NCI-H345 treated with DMSO at 0.1 percent for 48 hours (cell line): ENCODE measurements around the gene RPTOR.

Experiments used
- DNase-seq: peaks from one replicate; lab custom pipeline; 2025; ENCODE audit not compliant: unreplicated experiment; lab: John Stamatoyannopoulos, UW

Gene RPTOR

DNA sequence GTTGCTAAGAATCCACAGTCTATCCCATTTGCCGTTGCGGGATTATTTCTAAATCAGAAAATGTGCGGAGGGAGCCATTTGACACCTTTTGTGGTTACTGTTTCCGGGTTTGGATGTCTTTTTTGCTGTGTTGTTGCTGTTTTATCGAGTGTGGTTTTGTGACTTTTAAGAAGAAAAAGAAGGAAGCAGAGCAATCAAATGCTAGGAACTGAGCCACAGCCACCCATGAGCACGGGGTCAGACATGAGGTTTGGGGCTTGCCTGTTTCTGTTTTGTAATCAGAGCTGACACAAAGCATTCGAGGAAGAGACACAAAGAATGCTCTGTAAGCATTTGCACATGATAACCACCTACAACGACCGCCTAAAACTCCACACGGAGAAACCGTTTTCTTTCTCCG is 393.9 kb downstream of the RPTOR start:
- DNase-seq, result no peak

DNA sequence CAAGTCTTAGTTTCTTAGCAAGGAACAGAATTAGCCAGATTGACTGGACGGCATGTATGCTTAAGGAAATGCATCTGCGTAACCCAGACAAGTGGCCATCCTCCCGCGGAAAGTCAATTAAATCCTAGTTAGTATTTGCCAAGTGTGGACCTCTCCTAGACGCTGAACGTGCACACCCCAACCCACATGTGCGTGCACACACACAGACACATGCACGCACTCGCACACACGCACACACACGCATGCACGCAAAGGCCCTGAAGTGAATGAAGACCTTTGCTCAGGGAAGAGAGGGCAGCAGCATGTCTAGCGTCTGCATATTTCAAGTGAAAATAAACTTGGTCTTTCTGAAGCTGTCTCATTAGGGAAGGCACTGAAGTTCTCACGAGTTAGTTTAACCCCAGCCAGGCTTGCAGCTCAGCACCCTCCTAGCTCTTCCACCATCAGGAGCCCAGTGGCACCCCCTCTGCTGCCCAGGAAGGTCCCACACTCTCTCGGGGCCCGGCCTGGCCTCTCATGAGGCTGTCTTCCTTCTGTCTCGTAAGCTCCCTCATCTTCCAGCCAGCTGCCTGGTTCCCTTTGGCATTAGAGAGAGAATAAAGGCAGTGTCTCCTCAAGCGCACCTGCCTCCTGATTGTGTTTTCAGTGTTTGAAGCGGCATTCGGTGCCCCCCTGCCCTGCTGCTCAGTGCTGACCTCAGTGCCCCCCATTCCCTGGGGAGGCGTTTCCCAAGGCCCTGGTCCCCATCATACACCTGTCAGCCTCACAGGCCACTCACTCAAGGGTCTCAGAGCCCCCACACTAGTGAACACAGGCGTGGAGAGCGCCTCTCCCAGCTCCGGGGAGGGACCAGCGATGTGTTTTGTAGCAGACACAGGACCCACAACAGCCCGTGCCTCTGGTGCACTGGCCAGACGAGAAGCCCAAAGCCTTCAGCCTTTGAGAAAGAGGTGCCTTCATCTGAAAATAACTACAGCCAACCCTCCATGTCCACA is 394.8 kb downstream of the RPTOR start:
- no peak for DNase-seq

DNA sequence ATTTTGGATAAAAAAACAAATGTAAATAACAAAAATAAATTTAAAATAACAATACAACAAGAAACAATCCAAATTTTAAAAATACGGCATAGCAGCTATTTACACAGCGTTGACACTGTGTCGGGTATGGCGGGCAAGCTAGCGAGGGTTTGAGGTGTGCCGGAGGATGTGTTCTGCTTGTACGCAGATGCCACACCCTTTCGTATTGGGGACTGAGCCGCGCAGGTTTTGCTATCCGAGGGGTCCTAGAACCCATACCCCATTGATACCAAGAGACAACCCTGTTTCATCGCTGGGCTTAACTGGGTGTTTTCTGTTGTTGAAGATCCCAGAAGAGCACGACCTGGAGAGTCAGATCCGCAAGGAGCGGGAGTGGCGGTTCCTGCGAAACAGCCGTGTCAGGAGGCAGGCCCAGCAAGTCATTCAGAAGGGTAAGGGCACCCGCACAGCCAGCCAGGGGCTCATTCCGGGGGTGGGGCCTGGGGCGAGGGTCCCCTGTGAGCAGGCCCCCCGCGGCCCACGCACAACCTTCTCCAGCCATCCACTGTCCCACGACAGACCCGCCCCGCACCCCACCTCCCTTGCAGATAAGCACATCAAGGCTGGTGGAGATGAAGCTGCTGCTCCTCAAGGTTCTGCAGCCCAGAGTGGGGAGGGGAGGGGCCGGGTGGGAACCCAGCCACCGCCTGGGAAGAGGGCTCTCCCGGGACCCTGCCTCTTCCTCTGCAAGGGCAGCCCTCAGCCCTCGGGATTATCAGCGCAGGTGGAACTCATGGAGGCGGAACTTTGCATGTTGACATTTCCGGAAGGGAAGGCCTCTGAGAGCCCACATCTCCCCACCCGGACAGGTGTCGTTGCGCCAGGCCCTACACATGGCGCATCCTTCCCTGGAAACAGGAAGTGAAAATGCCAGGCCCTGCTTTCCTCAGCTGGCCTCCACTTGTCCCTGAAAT is 395.8 kb downstream of the RPTOR start:
- DNase-seq, result no peak

DNA sequence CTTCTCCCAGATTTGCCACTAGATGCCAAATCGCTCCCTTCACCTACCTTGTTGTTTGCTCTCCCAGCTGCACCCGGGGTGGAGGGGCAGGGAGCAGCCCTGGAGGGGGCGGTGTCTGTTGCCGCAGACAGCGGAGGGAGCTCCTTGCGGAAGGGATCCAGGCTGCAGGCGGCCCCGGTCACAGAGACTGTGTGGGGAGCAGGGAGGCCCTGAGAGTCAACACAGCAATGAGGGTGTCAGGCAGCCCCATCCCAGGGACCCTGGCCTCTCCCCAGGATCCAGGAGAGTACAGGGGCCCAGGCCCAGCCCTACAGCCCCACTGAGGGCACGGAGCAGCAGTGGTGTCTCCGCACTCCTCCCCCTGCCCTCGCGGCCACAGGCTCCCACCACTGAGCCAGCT is 396.5 kb downstream of the RPTOR start:
- DNase-seq, result no peak

DNA sequence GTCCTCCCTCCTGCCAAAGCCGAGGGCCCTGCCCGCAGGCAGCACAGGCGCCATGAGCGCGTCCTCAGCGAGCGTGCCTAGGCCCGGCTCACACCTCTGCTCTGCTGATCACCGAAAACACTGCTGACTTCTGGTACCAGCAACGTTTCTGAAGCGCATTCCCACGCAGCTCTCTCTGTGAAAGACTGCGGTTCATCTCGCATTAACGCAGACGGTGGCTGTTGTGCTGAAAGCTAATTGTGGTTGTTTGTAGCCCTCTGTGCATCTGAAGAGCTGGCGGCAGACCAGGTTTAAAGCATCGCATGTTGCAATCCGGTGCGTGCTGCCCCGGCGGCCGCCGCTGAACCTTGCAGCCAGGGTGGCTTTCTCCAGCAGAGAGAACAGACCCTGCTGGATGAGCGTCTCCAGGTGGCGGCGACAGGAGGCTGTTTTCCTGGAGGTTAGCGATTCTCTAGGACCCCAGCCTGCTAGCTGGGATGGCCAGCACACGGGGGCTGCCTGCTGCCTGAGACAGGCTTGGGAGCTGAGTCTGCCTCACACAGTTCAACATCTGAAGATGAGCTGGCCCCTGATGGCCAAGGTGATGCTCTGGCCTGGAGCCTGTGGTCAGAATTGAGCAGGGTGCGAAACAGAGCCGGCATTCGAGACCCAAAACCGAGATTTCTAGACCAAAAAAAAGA is 397.2 kb downstream of the RPTOR start:
- DNase-seq, result no peak

DNA sequence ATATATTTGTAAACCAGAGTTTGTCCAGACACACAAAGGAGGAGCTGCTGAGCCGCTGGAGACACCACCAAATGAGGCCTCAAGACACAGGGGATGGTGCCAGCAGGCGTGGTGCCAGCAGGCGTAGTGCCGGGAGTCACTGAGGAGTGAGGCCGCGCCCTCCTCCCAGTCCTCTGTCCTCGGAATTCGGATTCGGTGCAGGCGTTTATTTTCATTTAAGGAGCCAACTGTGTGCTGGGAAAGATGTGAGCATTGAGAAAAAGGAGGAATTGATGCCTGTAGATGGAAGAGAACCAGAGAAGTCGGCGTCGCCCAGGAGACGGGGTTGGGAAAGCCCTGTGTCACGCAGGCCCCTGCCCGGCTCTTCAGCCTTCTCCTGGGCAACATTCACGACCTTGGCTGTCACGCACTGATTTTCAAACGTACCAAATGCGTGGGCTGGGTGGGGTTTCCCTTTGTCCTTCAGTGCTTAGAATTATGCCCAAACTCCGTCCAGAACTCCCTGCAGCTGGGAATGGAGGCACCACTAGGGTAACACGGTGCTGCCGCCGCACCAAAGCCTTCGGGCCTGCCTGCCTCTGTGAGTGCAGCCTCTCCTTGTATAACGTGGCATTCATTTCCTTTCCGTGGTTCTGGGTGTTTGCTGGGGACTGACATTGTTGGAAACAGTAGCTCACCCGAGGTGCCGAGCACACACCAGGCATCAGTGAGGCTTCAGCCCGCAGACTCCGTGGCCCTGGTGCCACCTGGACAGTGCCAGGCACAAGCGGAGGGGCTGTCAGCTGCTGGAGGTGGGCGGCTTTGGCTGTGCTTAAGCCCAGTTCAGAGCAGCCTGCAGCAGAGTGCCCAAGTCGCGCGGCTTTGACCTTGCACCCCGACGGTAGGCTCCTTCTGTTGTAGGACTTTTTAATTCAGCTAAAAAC is 398.0 kb downstream of the RPTOR start:
- DNase-seq, result no peak

DNA sequence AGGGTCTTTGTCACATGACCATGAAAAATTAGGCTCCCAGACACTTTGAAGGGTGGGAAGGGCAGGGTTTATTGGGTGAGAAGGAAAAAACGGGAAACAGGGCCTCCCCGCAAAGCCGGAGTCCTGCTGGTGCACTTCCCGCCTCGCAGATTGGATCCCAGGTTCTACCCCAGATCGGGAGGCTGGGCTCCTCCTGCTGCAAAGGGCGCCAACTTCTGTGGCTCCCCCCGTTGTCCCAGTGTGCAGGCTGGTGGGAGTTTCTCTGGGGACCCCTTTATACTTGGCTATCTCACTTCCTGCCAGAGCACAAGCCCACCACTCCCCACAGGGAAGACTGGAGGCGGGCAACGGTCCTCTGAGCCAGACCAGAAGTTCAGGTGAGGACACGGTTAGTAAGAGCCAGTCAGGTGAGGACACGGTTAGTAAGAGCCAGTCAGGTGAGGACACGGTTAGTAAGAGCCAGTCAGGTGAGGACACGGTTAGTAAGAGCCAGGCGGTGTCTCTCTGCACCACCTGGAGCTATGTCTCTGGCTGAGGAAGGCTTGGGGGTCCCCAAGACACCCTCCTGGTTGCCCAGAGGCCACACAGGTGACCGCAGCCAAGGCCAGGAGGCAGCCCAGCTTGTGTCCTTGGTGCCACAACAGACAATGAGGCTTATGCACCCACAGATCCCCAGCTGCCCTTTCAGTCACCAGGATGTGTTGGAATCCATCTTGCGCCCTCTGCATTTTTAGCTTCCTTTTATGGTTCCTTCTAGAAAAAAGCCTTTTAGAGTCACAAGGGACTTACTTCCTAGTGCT is 398.9 kb downstream of the RPTOR start:
- DNase-seq, result no peak

DNA sequence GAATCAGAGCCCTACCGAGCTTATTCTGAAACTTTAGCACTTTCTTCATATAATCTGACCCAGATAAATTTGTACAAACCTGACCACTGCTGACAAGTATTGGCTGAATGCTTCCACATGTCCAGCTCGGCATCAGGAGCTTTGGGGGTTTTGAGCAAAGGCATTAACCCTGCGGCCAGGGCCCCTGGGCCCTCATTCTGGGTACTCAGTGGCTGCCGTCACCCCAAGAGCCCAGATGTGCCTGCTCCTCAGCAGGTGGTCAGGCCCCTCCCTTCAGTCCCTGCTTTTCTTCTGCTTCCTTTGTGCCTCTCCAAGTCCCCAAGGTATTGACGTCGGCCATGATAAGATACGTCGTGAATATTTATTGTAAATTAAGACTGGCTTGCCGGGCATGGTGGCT is 399.7 kb downstream of the RPTOR start:
- DNase-seq, result no peak

DNA sequence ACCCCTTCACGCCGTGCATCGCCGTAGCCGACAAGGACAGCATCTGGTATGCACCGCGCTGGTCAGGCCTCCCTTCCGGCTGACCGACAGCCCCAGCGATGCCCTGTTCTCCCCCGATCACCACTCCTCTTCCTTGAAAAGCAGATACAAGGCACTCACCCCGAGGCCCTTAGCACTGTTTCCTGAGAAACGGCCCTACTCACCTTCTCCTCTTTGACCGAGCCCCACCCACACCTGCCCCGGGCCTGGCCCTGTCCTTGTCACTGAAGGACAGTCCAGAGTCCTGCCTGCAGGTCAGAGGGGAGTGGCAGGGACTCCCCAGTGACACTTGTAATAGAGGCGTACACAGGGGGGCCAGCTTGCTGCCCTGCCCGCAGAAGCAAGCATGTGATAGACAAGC is 401.1 kb downstream of the RPTOR start:
- DNase-seq, result no peak

DNA sequence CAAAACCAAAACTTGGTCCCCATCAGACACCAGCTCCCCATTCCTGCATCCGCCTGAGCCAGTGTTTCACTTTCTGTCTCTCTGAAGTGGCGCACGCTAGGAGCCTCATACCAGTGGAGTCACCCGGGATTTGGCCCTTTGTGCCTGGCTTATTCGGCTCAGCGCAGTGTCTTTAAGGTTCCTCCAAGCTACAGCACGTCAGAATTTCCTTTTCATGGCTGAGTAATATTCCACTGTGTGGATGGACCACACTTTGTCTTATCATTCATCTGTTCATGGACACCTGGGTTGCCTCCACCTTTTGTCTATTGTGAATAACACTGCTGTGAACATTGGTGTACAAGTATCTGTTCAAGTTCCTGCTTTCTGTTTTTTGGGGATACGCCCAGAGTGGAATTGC is 401.8 kb downstream of the RPTOR start:
- no peak for DNase-seq

DNA sequence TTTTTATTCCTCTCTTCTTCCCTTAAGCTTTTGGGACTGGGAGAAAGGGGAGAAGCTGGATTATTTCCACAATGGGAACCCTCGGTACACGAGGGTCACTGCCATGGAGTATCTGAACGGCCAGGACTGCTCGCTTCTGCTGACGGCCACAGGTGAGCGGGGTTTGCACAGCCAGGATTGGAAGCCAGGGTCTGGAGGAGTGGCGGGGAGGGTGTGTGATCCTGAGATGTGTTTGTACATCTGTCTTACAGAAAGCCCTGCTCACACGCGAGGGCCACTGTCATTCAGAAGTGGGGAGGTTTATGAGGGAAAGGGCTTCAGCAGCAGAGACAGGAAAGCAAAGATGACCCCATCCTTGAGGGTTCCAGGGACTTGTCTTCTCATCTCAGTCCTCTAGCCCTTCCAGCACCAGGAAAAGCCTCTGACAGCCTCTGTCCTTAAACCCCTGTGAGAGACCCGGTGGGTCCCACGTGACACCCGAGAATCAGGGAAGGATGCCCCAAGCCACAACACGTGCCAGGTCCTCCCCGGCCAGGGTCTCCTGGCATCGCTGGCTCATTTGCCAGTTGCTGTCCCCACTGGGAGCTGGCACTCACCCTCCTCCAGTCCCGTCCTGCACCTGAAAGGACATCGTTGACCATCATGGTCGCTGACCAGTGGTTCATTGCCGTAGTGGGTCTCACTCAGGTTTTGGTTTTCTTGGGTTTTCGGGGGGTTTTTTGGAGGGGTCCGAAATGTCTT is 402.7 kb downstream of the RPTOR start:
- no peak for DNase-seq

DNA sequence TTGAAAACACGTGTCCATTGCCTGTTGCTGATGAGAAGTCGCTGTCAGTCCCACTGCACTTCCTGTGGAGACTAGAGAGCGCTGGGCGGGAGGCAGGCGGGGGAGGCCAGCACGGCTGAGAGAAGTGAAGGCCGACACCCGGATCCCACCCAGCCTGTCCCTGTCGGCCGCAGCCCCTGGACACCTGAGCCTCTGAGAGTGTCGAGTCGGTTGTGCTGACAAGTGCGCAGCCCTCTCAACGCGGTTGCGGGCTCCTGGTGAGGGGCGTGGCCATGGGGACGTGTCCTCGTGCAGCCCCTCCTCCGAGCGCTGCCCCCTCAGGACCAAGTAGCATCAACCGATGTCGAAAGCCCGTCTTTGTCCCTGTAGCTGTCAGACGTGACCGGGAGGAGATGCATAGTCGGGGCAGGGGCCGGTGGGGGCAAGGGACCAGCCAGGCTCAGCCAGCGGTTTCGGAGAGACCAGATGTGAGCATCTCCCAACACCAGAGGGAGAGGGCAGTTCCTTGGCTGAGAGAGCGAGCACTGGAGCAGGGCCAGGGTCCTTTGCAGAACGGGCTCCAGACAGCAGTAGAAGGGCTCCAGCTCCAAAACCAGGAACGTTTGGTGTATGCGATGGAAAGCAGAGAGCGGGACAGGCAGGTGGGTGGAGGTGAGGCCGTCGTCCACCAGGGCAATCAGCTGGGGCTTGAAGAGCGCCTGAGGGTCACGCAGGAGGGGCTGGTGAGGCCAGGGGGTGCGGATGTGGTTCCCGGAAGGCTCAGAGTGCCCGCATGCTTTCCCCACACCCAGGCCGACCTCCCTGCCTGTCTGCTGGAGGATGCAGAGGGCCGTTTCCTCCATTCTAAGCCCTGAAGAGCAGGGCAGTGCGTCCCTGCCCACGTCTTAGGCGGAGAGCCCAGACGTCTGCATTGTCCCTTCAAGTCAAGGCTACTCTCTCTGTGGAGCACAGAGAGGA is 403.7 kb downstream of the RPTOR start:
- DNase-seq, result no peak

DNA sequence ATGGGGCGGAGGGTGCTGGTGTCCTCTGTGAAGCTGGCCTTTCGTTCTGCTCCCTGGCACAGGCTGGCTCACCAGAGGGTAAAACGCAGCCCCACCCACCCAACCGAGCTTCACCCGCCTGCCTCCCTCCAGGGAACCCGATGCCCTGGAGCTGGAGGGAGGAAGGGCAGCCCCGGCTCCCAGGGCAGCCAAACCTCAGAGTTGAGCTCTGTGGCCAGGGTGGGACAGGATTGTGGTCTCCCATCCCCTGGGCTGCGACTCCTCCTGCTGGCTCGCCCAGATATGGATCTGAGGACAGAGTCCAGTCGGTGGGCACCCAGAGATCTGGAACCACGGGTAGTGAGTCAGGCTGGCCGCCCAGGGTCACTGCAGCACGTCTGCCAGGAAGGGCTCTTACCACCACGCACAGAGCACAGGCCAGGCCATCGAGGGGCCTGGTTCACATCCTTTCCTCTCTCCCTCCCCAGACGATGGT is 404.4 kb downstream of the RPTOR start:
- no peak for DNase-seq

DNA sequence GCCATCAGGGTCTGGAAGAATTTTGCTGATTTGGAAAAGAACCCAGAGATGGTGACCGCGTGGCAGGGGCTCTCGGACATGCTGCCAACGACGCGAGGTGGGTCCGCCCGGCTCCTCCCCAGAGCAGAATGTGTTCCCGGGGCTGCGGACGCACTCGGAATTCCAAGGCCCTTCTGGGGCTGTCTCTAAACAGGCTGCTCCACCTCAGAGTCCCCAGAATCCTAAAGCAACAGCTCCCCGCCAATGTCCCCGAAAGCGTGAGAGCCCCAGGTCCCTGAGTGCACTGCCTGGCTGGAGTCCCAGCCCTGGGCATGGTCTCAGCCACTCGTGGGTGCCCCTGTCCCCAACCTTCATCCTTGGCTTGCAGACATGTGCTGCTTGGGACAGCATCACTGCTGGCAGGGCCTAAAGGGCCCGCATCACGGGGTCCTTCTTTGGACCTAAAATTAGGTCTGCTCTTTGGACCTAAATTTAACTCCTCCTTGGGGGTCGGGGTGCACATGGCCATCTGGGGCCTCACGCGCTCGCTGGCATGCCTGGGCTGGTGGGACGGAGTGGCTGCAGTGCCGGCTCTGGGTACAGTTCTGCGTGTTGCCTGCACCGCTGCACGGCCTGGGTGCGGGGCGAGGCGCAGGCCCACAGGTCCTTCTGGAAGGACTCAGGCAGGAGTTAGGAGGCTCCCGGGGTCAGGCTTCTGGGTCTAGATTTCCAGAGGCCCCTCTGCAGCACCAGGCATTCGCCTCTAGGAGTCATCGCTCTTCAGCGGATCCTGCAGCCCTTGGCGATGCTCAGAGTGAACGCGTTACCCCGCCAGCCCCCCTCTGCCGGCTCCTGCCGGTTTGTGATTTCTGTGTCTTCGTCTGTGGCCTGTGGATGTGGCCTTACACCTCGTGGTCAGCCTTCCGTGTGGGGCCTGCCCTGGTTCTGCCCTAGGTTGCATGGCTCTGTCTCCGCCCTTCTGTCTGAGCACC is 405.1 kb downstream of the RPTOR start:
- no peak for DNase-seq

DNA sequence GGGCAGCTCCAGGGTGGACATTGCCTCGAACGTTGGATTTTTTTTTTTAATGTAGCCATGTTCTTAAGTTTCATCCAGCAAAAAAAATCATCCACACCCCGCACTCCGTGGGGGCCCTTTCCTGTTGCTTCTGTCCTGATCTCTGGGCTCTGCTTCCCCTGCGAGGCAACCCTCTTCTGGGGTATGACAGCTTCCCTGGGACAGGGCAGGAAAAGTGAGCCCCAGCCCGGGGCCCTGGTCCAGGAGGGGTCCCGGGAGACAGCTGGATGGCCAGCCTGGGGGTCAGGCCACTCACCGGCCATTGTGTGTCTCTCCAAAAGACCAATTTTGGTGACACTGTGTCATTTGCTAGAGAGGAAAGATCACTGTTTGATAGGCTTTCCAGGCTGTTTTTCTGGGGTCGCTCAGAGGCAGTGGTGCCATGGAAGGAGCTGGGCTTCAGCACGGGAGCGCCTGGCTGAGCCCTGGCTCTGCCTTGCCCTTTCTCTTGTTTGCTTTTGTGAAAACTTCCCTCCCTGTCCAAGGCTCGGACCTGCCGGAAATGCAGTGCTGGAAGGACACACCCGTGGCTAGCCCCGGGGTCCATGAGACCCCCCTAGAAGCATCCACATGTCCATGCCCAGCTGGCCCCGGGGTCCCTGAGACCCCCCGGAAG is 406.0 kb downstream of the RPTOR start:
- DNase-seq, result no peak
